Measurements from ENCODE around the gene ITGAD. TPM values are rescaled to one million over a fixed set of nuclear protein-coding genes. Genes with fewer than 3 reads are reported as not detected.

The ITGAD gene
- total RNA-seq, 1 experiment from 2014 or later, result not detected

- DNase-seq, result no peak
- no peaks in the 10 kb centered on the region for H4K20me1 ChIP-seq (ENCODE audit: control insufficient read depth, insufficient read depth, insufficient read length)
These were observed 37.6 kb upstream of the ITGAD start for GRCh38 chr16:31355431-31356100.

More at GRCh38 chr16:31355431-31356100, 37.6 kb upstream of the ITGAD start:
- Histone ChIP-seq H3K27ac (ENCODE audit: insufficient read length, low read depth, low read length) (no peak overlapping the region), H3K9ac (ENCODE audit: extremely low read depth, insufficient read length, low read length) (no peak overlapping the region), H3K27me3 (ENCODE audit: insufficient read depth, low read length) (no peaks in the 10 kb centered on the region), H3K23me2 (ENCODE audit: insufficient read length, low read depth, low read length, poor library complexity, severe bottlenecking) (no peaks in the 10 kb centered on the region), H3K4me1 (ENCODE audit: insufficient read depth, low read length) (no peaks in the 10 kb centered on the region), H3K23ac (ENCODE audit: insufficient read length, low read depth, low read length) (no peak overlapping the region), H3K4ac (ENCODE audit: low read depth, low read length) (no peak overlapping the region), H2BK12ac (ENCODE audit: insufficient read length, low read depth, low read length) (no peak overlapping the region), H2BK120ac (ENCODE audit: low read depth, low read length, poor library complexity, severe bottlenecking) (no peak overlapping the region), H3K79me2 (ENCODE audit: insufficient read depth, low read length) (no peaks in the 10 kb centered on the region), H3K56ac (ENCODE audit: insufficient read length, low read depth, low read length) (no peak overlapping the region), H3K4me2 (ENCODE audit: insufficient read depth, insufficient read length, low read length) (no peak overlapping the region), H2BK20ac (ENCODE audit: low read depth, low read length, poor library complexity, severe bottlenecking) (no peak overlapping the region), H2BK15ac (ENCODE audit: low read depth, low read length) (no peak overlapping the region), H4K5ac (ENCODE audit: insufficient read length, low read depth, low read length) (no peak overlapping the region), H3K79me1 (ENCODE audit: insufficient read depth, low read depth, low read length, poor library complexity, severe bottlenecking) (no peaks in the 10 kb centered on the region), H3K14ac (ENCODE audit: insufficient read depth, low read length) (no peak overlapping the region; the same call in 1 of the 2 replicates), H4K91ac (ENCODE audit: insufficient read length, low read depth, low read length) (no peak overlapping the region), H3K18ac (ENCODE audit: insufficient read length, low read depth, low read length) (no peak overlapping the region), H2AFZ (ENCODE audit: low read length) (no peak overlapping the region), H2BK5ac (ENCODE audit: insufficient read length, low read length) (no peak overlapping the region), H4K8ac (replicated peaks; ENCODE audit: insufficient read length, low read depth, low read length) (no peak overlapping the region), H3T11ph (ENCODE audit: low read length) (no peak overlapping the region), H2AK5ac (ENCODE audit: insufficient read length, low read length) (no peak overlapping the region), H3K9me3 (ENCODE audit: control insufficient read depth, low read depth, low read length) (no peaks in the 10 kb centered on the region)
- Mint-ChIP-seq H3K4me1 (peaks cover 10 to 15% of the 10 kb centered on the region in 2 experiments), H3K27ac (no peak overlapping the region), H3K4me3 (no peak overlapping the region), H3K9me3 (no peaks in the 10 kb centered on the region; a peak in 2 of 5 replicates), H3K27me3 (ENCODE audit: low read depth) (peaks cover 9% of the 10 kb centered on the region), H3K36me3 (ENCODE audit: insufficient read depth in 1 of 3, low read depth in 3 of 3) (no peaks in the 10 kb centered on the region)
- TF ChIP-seq CTCF (conservative IDR thresholded peaks at IDR 0.05), result no peak
- no CpG with 5 or more reads among the region's 14 CpGs for WGBS (ENCODE audit: extremely low coverage, insufficient read length, low lambda C conversion rate)

All from H9 (cell line).